GM12873 (cell line): ENCODE data around the gene ADGRG4.

Experiments
- CTCF ChIP-seq: IDR thresholded peaks from 2 replicates; pipeline ENCODE4 v1.5.1; 2012; ENCODE audit warnings: low read depth, mild to moderate bottlenecking, moderate library complexity, low read length, control low read depth; ENCODE audit not compliant: insufficient read depth; ENCODE audit errors: missing control alignments

ADGRG4 gene

GRCh38 chrX:136446208-136446607, 145.4 kb downstream of the ADGRG4 start:
- TF ChIP-seq CTCF: no peak

- TF ChIP-seq CTCF: no peak
Observed at GRCh38 chrX:136447308-136447707, 146.5 kb downstream of the ADGRG4 start.

GRCh38 chrX:136447968-136448367, 147.2 kb downstream of the ADGRG4 start:
- no peak for TF ChIP-seq CTCF

GRCh38 chrX:136450050-136450830, 149.5 kb downstream of the ADGRG4 start:
- TF ChIP-seq CTCF: no peak

GRCh38 chrX:136452614-136453013, 151.9 kb downstream of the ADGRG4 start:
- no peak for TF ChIP-seq CTCF

- TF ChIP-seq CTCF: no peak
Observed at GRCh38 chrX:136453114-136453513, 152.4 kb downstream of the ADGRG4 start.

- no peak for TF ChIP-seq CTCF
Observed at GRCh38 chrX:136453771-136454170, 153.0 kb downstream of the ADGRG4 start.
